ENCODE data around the gene C11orf86.

C11orf86 gene

GRCh38 chr11:66966351-66966750, 8.8 kb upstream of the C11orf86 start:
- Histone ChIP-seq H3K36me3 (ENCODE audit: control insufficient read depth, low read length) (no peaks in the 10 kb centered on the region), H3K27ac (ENCODE audit: low read depth, low read length) (no peak overlapping the region), H3K79me2 (ENCODE audit: control insufficient read depth, low read length) (no peaks in the 10 kb centered on the region), H3F3A (ENCODE audit: control insufficient read depth, insufficient read depth) (no peaks in the 10 kb centered on the region), H3K4me1 (ENCODE audit: control insufficient read depth, low read length) (no peaks in the 10 kb centered on the region), H3K27me3 (ENCODE audit: control insufficient read depth, low read length) (peaks cover 13% of the 10 kb centered on the region; the same call in 1 of the 2 replicates), H3K9me3 (ENCODE audit: control insufficient read depth, insufficient read depth, low read length) (no peaks in the 10 kb centered on the region), H3K4me3 (ENCODE audit: low read length) (no peak overlapping the region), H3K9me2 (replicated peaks; ENCODE audit: control insufficient read depth, low read length) (no peaks in the 10 kb centered on the region), H3K4me2 (ENCODE audit: low read length) (no peak overlapping the region), H4K20me1 (ENCODE audit: control insufficient read depth, insufficient read depth, low read depth, low read length) (no peaks in the 10 kb centered on the region)
- no peak for TF ChIP-seq EZH2phosphoT487 (IDR thresholded peaks at IDR 0.05; ENCODE audit: borderline replicate concordance, low read length)
- no peak for TF ChIP-seq CTCF (IDR thresholded peaks at IDR 0.05; ENCODE audit: low read depth, low read length, poor library complexity, severe bottlenecking)

- no peak for TF ChIP-seq EZH2phosphoT487 (IDR thresholded peaks at IDR 0.05; ENCODE audit: borderline replicate concordance, low read length)
- TF ChIP-seq CTCF (IDR thresholded peaks at IDR 0.05; ENCODE audit: low read depth, low read length, poor library complexity, severe bottlenecking) = no peak
- H3K27ac ChIP-seq (ENCODE audit: low read depth, low read length) = no peak overlapping the region
- peaks cover 13% of the 10 kb centered on the region; the same call in 1 of the 2 replicates for H3K27me3 ChIP-seq (ENCODE audit: control insufficient read depth, low read length)
- no peaks in the 10 kb centered on the region for H3K79me2 ChIP-seq (ENCODE audit: control insufficient read depth, low read length)
- no peaks in the 10 kb centered on the region for H3K9me2 ChIP-seq (replicated peaks; ENCODE audit: control insufficient read depth, low read length)
- H3K4me1 ChIP-seq (ENCODE audit: control insufficient read depth, low read length) = no peaks in the 10 kb centered on the region
- H3K4me2 ChIP-seq (ENCODE audit: low read length) = no peak overlapping the region
- no peaks in the 10 kb centered on the region for H4K20me1 ChIP-seq (ENCODE audit: control insufficient read depth, insufficient read depth, low read depth, low read length)
- H3K9me3 ChIP-seq (ENCODE audit: control insufficient read depth, insufficient read depth, low read length) = no peaks in the 10 kb centered on the region
- H3K4me3 ChIP-seq (ENCODE audit: low read length) = no peak overlapping the region
- H3F3A ChIP-seq (ENCODE audit: control insufficient read depth, insufficient read depth) = no peaks in the 10 kb centered on the region
- no peaks in the 10 kb centered on the region for H3K36me3 ChIP-seq (ENCODE audit: control insufficient read depth, low read length)
Measured at GRCh38 chr11:66967670-66968425, 7.3 kb upstream of the C11orf86 start.

- no peaks in the 10 kb centered on the region for H3K9me3 ChIP-seq (ENCODE audit: control insufficient read depth, insufficient read depth, low read length)
- H3F3A ChIP-seq (ENCODE audit: control insufficient read depth, insufficient read depth) = no peaks in the 10 kb centered on the region
- H3K27ac ChIP-seq (ENCODE audit: low read depth, low read length) = no peak overlapping the region
- H3K27me3 ChIP-seq (ENCODE audit: control insufficient read depth, low read length) = peaks cover 12% of the 10 kb centered on the region; the same call in 1 of the 2 replicates
- no peaks in the 10 kb centered on the region for H3K4me1 ChIP-seq (ENCODE audit: control insufficient read depth, low read length)
- no peaks in the 10 kb centered on the region for H4K20me1 ChIP-seq (ENCODE audit: control insufficient read depth, insufficient read depth, low read depth, low read length)
- no peaks in the 10 kb centered on the region for H3K36me3 ChIP-seq (ENCODE audit: control insufficient read depth, low read length)
- H3K4me2 ChIP-seq (ENCODE audit: low read length) = no peak overlapping the region
- H3K9me2 ChIP-seq (replicated peaks; ENCODE audit: control insufficient read depth, low read length) = no peaks in the 10 kb centered on the region
- no peak overlapping the region for H3K4me3 ChIP-seq (ENCODE audit: low read length)
- no peaks in the 10 kb centered on the region for H3K79me2 ChIP-seq (ENCODE audit: control insufficient read depth, low read length)
- TF ChIP-seq CTCF (IDR thresholded peaks at IDR 0.05; ENCODE audit: low read depth, low read length, poor library complexity, severe bottlenecking) (no peak), EZH2phosphoT487 (IDR thresholded peaks at IDR 0.05; ENCODE audit: borderline replicate concordance, low read length) (no peak)
Measured at GRCh38 chr11:66969584-66970225, 5.4 kb upstream of the C11orf86 start.
